Activated CD8-positive, alpha-beta memory T cell treated with anti-CD3 and anti-CD28 coated beads for 1 hour (primary cell): ENCODE data around the gene RIMS4.

ENCODE experiments used
- DNase-seq, 2 donors: peaks; one replicate each; pipeline ENCODE4 v3.0.0-alpha.2; 2020; ENCODE audit warnings: low read depth in 1 of 2; ENCODE audit errors: extremely low read depth in 1 of 2

The RIMS4 gene

DNA sequence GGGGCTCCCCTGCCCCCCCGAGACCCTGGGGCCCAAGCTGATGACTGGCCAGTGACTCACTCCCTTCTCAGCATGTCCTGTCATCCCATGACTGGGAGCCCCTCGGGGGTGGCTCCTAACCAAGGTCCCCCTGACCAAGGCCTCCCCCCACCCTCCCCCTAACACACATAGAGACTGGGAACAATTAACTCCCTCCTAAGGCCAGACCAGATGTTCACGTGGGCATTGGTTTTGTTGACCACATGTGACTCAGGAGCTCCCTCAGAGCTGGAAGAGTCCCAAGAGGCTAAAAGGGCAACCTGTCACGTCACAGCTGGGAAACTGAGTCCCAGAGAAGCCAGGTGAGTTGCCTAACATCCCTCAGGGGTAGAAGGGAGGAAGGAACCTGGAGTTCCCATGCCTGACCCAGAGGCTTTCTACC lies 105.8 kb downstream of the RIMS4 start:
- DNase-seq: no peak

DNA sequence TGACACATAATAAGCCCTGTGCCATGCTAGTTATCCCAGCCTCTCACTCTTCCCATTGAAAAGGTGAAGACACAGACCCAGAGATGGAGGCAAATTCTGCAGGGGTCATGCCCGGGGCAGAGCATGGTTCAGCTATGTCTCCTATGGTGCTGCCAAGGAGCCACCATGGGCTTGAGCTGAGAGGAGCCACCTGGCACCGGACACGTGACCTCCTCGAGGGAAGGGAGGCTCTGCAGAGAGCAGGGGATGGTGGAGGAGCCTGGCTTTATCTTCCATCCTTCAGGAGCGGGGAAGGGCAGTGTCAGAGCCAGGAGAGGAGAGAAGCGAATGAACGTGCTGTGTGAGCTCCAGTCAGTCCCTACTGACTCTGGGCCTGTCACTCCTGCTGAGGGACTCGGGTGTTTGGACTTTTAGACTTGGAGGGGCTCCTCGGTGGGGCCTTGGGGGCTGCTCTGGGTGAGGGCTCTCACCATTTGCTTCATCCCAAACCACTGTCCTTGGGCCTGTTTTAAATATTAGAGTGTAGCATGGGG lies 106.3 kb downstream of the RIMS4 start:
- DNase-seq: no peak

DNA sequence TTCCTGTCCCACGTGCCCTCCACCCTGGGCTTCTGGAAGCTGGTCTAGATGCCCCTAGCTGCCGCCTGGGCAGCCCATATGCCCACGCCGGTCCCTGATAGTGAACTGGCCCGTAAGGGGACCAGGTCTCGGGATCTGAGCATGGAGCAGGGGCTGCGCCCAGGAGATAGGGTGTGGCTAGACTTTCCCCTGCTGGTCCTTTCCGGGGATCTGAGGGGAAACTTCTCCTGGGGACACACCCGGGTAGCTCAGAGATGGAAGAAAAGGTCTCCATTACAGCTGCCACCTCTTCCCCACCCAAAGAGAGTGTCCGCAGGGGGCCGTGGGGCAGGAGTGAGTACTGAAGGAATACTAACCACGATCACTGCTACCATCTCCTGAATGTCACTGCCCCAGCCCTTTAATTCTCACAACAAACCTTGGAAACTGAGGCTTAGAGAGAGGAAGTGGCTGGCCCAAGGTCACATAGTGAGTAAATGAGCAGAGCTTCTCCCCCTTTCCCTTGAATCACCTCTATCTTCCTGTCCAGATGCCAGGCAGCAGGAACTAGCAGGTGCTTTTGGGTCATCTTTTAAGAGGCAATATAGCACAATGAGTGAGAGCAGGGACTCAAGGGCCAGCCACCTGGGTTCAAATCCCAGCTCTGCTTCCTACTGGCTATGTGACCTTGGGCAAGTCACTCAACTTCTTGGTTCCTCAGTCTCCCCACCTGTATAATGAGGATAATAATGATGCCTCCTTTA lies 107.0 kb downstream of the RIMS4 start:
- no peak for DNase-seq

DNA sequence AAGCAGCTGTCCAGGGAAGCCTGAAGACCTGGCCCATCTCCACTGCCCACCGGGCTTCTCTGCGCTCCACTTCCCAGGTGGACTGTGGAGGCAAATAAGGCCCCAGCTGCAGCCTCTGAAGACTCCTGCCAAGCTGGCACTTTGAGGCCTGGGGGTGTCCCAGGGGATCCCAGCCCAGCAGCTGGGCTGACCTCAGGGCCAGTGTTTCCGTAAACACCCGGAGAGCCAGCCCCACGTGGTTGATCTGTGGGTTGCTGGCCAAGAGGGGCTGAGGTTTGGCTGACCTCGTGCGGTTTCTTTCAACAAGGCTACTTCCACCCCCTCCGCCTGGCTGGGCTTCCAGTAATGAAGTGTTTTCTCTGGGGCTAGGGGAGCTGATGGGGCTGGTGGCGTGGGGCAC lies 107.6 kb downstream of the RIMS4 start:
- no peak for DNase-seq

DNA sequence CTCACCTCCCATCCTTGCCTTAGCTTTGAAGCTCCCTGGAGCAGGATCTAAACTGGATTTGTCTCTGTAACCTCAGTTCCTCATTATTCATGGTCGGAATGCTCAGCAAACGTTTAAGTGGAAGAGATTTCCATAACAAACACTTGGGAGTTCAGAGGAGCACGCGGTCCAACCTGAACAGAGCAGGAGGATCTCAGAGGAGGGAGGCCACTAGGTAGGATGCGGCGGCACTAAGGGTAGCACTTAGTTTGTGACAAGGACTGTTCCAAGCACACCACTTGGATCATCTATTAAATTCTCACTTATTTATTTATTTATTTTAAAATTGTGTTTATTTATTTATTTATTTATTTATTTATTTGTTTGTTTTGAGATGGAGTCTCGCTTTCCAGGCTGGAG lies 108.5 kb downstream of the RIMS4 start:
- DNase-seq: no peak
